GM18526 (cell line): ENCODE measurements around the gene DISC1.

Source experiments
- POLR2A ChIP-seq: IDR thresholded peaks from 3 replicates; pipeline ENCODE4 v1.6.1; 2011; ENCODE audit not compliant: insufficient read length; ENCODE audit errors: extremely low read depth

DISC1 gene

GRCh38 chr1:231663211-231663792 lies 36.7 kb downstream of the DISC1 start:
- TF ChIP-seq POLR2A: no peak

GRCh38 chr1:231665101-231665500 lies 38.5 kb downstream of the DISC1 start:
- no peak for TF ChIP-seq POLR2A

- no peak for TF ChIP-seq POLR2A
Measured at GRCh38 chr1:231665726-231666125, 39.1 kb downstream of the DISC1 start.

GRCh38 chr1:231666220-231666936 lies 39.8 kb downstream of the DISC1 start:
- no peak for TF ChIP-seq POLR2A

- TF ChIP-seq POLR2A: no peak
Measured at GRCh38 chr1:231666937-231667608, 40.5 kb downstream of the DISC1 start.

GRCh38 chr1:231667896-231668506 lies 41.4 kb downstream of the DISC1 start:
- TF ChIP-seq POLR2A: no peak

GRCh38 chr1:231668826-231669225 lies 42.2 kb downstream of the DISC1 start:
- TF ChIP-seq POLR2A: no peak

- TF ChIP-seq POLR2A: no peak
Measured at GRCh38 chr1:231670755-231671154, 44.2 kb downstream of the DISC1 start.

GRCh38 chr1:231674575-231674974 lies 48.0 kb downstream of the DISC1 start:
- TF ChIP-seq POLR2A: no peak

- TF ChIP-seq POLR2A: no peak
Measured at GRCh38 chr1:231676487-231676886, 49.9 kb downstream of the DISC1 start.

- no peak for TF ChIP-seq POLR2A
Measured at GRCh38 chr1:231677442-231677841, 50.9 kb downstream of the DISC1 start.

GRCh38 chr1:231678011-231678432 lies 51.4 kb downstream of the DISC1 start:
- TF ChIP-seq POLR2A: no peak

- TF ChIP-seq POLR2A: no peak
Measured at GRCh38 chr1:231679109-231679508, 52.5 kb downstream of the DISC1 start.

- no peak for TF ChIP-seq POLR2A
Measured at GRCh38 chr1:231681006-231681405, 54.4 kb downstream of the DISC1 start.

- TF ChIP-seq POLR2A: no peak
Measured at GRCh38 chr1:231682779-231683178, 56.2 kb downstream of the DISC1 start.
